Mesenchymal stem cell (in vitro differentiated cells and primary cell): Measurements from ENCODE around the gene GNS.

Experiments
- DNase-seq: peaks from one replicate; pipeline ENCODE4 v3.0.0-alpha.2; 2013
- H2AFZ ChIP-seq: one replicate; pipeline ENCODE4 v1.6.1; 2013; ENCODE audit warnings: low read depth, mild to moderate bottlenecking, control low read depth, inconsistent platforms, low read length, moderate library complexity
- H2AK5ac ChIP-seq: 2 replicates; pipeline ENCODE4 v1.6.1; 2013; ENCODE audit warnings: low read length, moderate library complexity, mild to moderate bottlenecking, inconsistent platforms; ENCODE audit not compliant: severe bottlenecking
- H2BK120ac ChIP-seq: one replicate; pipeline ENCODE4 v1.6.1; 2013; ENCODE audit warnings: low read depth, mild to moderate bottlenecking, inconsistent platforms, low read length, moderate library complexity
- H2BK12ac ChIP-seq, 2 experiments: one replicate each; pipeline ENCODE4 v1.6.1; 2013; ENCODE audit warnings: inconsistent platforms in 2 of 2, low read length in 2 of 2, mild to moderate bottlenecking in 2 of 2, moderate library complexity in 2 of 2, control low read depth in 1 of 2
- H2BK15ac ChIP-seq: one replicate; pipeline ENCODE4 v1.6.1; 2013; ENCODE audit warnings: mild to moderate bottlenecking, low read depth, inconsistent platforms; ENCODE audit not compliant: poor library complexity, severe bottlenecking
- H2BK5ac ChIP-seq: 2 replicates; pipeline ENCODE4 v1.6.1; 2013; ENCODE audit warnings: low read depth, mild to moderate bottlenecking, low read length, control low read depth, inconsistent platforms; ENCODE audit not compliant: poor library complexity, severe bottlenecking
- H3K14ac ChIP-seq, 2 experiments: one replicate each; pipeline ENCODE4 v1.6.1; 2013; ENCODE audit warnings: inconsistent platforms in 2 of 2, low read length in 2 of 2, control low read depth in 1 of 2, mild to moderate bottlenecking in 1 of 2, moderate library complexity in 1 of 2
- H3K18ac ChIP-seq, 2 experiments: one replicate each; pipeline ENCODE4 v1.6.1; 2013; ENCODE audit warnings: inconsistent platforms in 2 of 2, low read length in 2 of 2, control low read depth in 1 of 2, low read depth in 1 of 2, mild to moderate bottlenecking in 1 of 2
- H3K23ac ChIP-seq, 2 experiments: one replicate each; pipeline ENCODE4 v1.6.1; 2013; ENCODE audit warnings: inconsistent platforms in 2 of 2, low read length in 2 of 2, mild to moderate bottlenecking in 2 of 2, moderate library complexity in 2 of 2, control low read depth in 1 of 2
- H3K27ac ChIP-seq: 2 replicates; pipeline ENCODE4 v1.5.1; 2013; ENCODE audit warnings: mild to moderate bottlenecking, moderate library complexity, low read length, control low read depth, inconsistent platforms; ENCODE audit not compliant: poor library complexity, severe bottlenecking
- H3K27me3 ChIP-seq, 2 experiments: 2 replicates each; pipeline versions ENCODE4 v1.6.1 to v1.7.0; 2013; ENCODE audit warnings: low read length in 2 of 2, mild to moderate bottlenecking in 2 of 2, moderate library complexity in 2 of 2, control low read depth in 1 of 2, inconsistent platforms in 1 of 2; ENCODE audit not compliant: control insufficient read depth in 1 of 2, insufficient read depth in 1 of 2
- H3K36me3 ChIP-seq, 2 experiments: 2 replicates each; pipeline versions ENCODE4 v1.6.1 to v1.7.0; 2013; ENCODE audit warnings: low read length in 2 of 2, control low read depth in 1 of 2, inconsistent platforms in 1 of 2, low read depth in 1 of 2, mild to moderate bottlenecking in 1 of 2; ENCODE audit not compliant: insufficient read depth in 2 of 2, control insufficient read depth in 1 of 2
- H3K4ac ChIP-seq, 2 experiments: one replicate each; pipeline ENCODE4 v1.6.1; 2013; ENCODE audit warnings: inconsistent platforms in 2 of 2, low read length in 2 of 2, mild to moderate bottlenecking in 2 of 2, moderate library complexity in 2 of 2, control low read depth in 1 of 2, low read depth in 1 of 2
- H3K4me1 ChIP-seq: 2 replicates; pipeline ENCODE4 v1.6.1; 2013; ENCODE audit warnings: low read depth, low read length, control low read depth; ENCODE audit not compliant: control insufficient read depth, insufficient read depth
- H3K4me2 ChIP-seq: 2 replicates; pipeline ENCODE4 v1.6.1; 2013; ENCODE audit warnings: low read length, mild to moderate bottlenecking, inconsistent platforms; ENCODE audit not compliant: poor library complexity, severe bottlenecking
- H3K4me3 ChIP-seq, 2 experiments: 2 replicates each; pipeline versions ENCODE4 v1.5.1 to v1.7.0; 2013; ENCODE audit warnings: low read length in 2 of 2, mild to moderate bottlenecking in 2 of 2, control low read depth in 1 of 2, low read depth in 1 of 2; ENCODE audit not compliant: insufficient read depth in 1 of 2
- H3K79me1 ChIP-seq: replicated peaks from 2 replicates; pipeline ENCODE4 v1.6.1; 2013; ENCODE audit warnings: mild to moderate bottlenecking, control low read depth, low read length, inconsistent platforms; ENCODE audit not compliant: poor library complexity, severe bottlenecking
- H3K9ac ChIP-seq: 2 replicates; pipeline ENCODE4 v1.7.0; 2013; ENCODE audit warnings: mild to moderate bottlenecking, low read length, moderate library complexity
- H3K9me3 ChIP-seq: 2 replicates; pipeline ENCODE4 v1.7.0; 2013; ENCODE audit warnings: mild to moderate bottlenecking, low read length; ENCODE audit not compliant: control insufficient read depth
- H4K8ac ChIP-seq: one replicate; pipeline ENCODE4 v1.6.1; 2013; ENCODE audit warnings: inconsistent platforms, mild to moderate bottlenecking, low read length, moderate library complexity
- H4K91ac ChIP-seq: one replicate; pipeline ENCODE4 v1.6.1; 2013; ENCODE audit warnings: mild to moderate bottlenecking, low read length, inconsistent platforms
- WGBS: methylation state at CpG from one replicate; pipeline ENCODE4 v1.1.7; 2013; ENCODE audit warnings: mixed read lengths; 5-methylcytosine and 5-hydroxymethylcytosine counted together

The GNS gene

DNA sequence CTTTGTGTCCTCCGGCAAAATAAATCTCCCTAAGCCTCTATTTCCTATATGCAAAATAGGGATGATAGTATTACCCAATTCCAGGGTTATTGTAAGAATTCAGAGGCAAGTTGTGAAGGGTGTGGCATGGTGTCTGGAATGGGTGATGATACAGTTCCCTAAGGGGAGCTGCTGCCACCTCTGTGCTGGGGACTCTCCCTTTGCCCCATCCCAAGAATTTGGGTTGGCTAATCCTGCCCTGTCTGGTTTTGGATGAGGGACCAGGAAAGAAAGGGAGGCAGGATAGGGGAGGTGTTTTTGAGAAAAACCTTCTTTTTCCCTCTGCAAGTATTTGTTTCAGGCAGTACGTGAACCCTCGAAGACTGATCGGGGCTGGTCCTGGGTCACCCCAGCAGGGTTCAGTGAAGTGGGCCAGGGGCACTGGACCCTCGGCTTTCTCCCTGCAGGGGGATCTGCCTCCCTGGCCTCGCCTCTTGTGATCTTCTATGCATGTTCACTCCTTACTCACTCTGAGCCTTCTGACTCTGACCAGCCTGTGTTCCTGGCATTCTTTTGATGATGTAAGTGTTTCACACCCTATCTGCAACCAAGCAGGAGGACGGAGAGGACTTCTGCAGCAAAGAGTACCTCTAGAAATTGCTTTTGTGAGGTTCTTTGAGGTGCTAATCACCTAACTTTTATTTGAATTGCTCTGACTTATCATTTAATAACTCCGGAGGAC is 88.1 kb downstream of the GNS start:
- Histone ChIP-seq H3K4me3 (no peak overlapping the region), H2BK12ac (peak overlapping the region; percentile 61 to 79), H3K27ac (no peak overlapping the region), H3K4me1 (peaks cover 23% of the 10 kb centered on the region), H3K27me3 (no peaks in the 10 kb centered on the region), H3K9ac (no peak overlapping the region), H2BK15ac (peak overlapping the region; percentile 3), H4K91ac (no peak overlapping the region), H3K9me3 (no peaks in the 10 kb centered on the region), H4K8ac (peak overlapping the region; percentile 66), H2BK5ac (no peak overlapping the region), H2AFZ (no peak overlapping the region), H3K79me1 (peaks cover 39% of the 10 kb centered on the region), H3K36me3 (no peaks in the 10 kb centered on the region), H3K4me2 (peak overlapping the region; percentile 42), H3K14ac (no peak overlapping the region), H2AK5ac (peak overlapping the region; percentile 71), H3K23ac (no peak overlapping the region), H2BK120ac (peak overlapping the region; percentile 45), H3K18ac (peak overlapping the region; percentile 61 to 86), H3K4ac (peak overlapping the region in 1 of 2 experiments; percentile 53)
- whole genome bisulfite sequencing, result 72% methylated on average over 6 of the region's 8 CpGs
- DNase-seq, result peak; percentile 74

GRCh38 chr12:64670019-64670418 is 89.2 kb downstream of the GNS start:
- H4K91ac ChIP-seq, result no peak overlapping the region
- no peak for DNase-seq
- H2BK15ac ChIP-seq, result no peak overlapping the region
- H3K18ac ChIP-seq, result peak overlapping the region in 1 of 2 experiments; percentile 77
- H3K4me2 ChIP-seq, result no peak overlapping the region
- no peak overlapping the region for H3K23ac ChIP-seq
- H3K27me3 ChIP-seq, result no peaks in the 10 kb centered on the region
- H3K4me3 ChIP-seq, result no peak overlapping the region
- H3K27ac ChIP-seq, result peak overlapping the region; percentile 15
- H2BK120ac ChIP-seq, result no peak overlapping the region
- no peak overlapping the region for H3K14ac ChIP-seq
- peaks cover 34% of the 10 kb centered on the region for H3K79me1 ChIP-seq
- H3K9ac ChIP-seq, result no peak overlapping the region
- 66% methylated on average over 4 of the region's 4 CpGs for WGBS
- no peak overlapping the region for H4K8ac ChIP-seq
- H3K4ac ChIP-seq, result no peak overlapping the region
- H3K36me3 ChIP-seq, result no peaks in the 10 kb centered on the region
- no peak overlapping the region for H2AK5ac ChIP-seq
- H3K4me1 ChIP-seq, result peaks cover 20% of the 10 kb centered on the region
- no peaks in the 10 kb centered on the region for H3K9me3 ChIP-seq
- H2AFZ ChIP-seq, result no peak overlapping the region
- peak overlapping the region in 1 of 2 experiments; percentile 29 for H2BK12ac ChIP-seq
- H2BK5ac ChIP-seq, result no peak overlapping the region

DNA sequence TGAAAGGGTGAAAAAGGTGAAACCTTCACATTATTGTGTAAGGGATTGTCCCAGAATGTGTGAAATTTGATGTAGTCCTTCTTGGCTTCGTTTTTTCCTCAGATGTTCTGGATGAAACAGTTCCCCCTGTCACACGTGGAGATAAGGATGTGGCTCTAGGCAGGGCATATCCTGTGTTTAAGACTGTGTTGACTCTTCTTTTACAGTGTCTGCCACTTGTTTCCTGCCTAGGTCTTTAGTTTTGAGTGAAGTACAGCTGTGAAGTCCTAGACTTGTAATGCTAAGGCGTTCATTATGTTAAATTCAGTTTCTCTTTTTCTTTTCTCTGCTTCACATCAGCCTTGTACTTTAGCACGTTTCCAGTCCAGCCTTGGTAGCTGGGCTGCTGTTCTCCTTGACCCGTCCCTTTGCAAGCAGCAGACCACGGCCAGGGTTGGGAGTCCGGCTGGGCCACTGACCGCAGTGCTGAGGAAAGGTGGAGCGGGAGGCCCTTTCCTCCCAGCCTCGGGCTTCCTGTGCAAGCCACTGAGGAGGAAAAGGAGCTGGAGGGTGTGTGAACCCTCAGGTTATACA is 89.8 kb downstream of the GNS start:
- peaks cover 31% of the 10 kb centered on the region for H3K79me1 ChIP-seq
- H2AFZ ChIP-seq, result peak overlapping the region; percentile 39
- H3K9ac ChIP-seq, result no peak overlapping the region
- no peak overlapping the region for H2BK15ac ChIP-seq
- H4K91ac ChIP-seq, result no peak overlapping the region
- no peak overlapping the region for H3K4me3 ChIP-seq
- no peak overlapping the region for H2BK5ac ChIP-seq
- 33% methylated on average over 9 of the region's 10 CpGs for WGBS
- peak overlapping the region; percentile 31 for H4K8ac ChIP-seq
- H3K9me3 ChIP-seq, result no peaks in the 10 kb centered on the region
- peak overlapping the region in 1 of 2 experiments; percentile 63 for H3K23ac ChIP-seq
- no peaks in the 10 kb centered on the region for H3K27me3 ChIP-seq
- H3K14ac ChIP-seq, result peak overlapping the region in 1 of 2 experiments; percentile 65
- no peak overlapping the region for H2BK120ac ChIP-seq
- H2AK5ac ChIP-seq, result no peak overlapping the region
- H2BK12ac ChIP-seq, result peak overlapping the region; percentile 46 to 53
- H3K4me2 ChIP-seq, result no peak overlapping the region
- peak overlapping the region in 1 of 2 experiments; percentile 71 for H3K4ac ChIP-seq
- peak overlapping the region; percentile 12 to 46 for H3K18ac ChIP-seq
- H3K4me1 ChIP-seq, result peaks cover 18% of the 10 kb centered on the region
- H3K27ac ChIP-seq, result peak overlapping the region; percentile 40
- H3K36me3 ChIP-seq, result no peaks in the 10 kb centered on the region
- DNase-seq, result peak; percentile 76

GRCh38 chr12:64667793-64668192 is 91.4 kb downstream of the GNS start:
- H3K27ac ChIP-seq, result no peak overlapping the region
- 95% methylated on average over 2 of the region's 2 CpGs for WGBS

More at GRCh38 chr12:64667793-64668192, 91.4 kb downstream of the GNS start:
- no peak overlapping the region for H2BK15ac ChIP-seq
- no peak overlapping the region for H3K4me3 ChIP-seq
- H3K27me3 ChIP-seq, result no peaks in the 10 kb centered on the region
- H2BK5ac ChIP-seq, result no peak overlapping the region
- no peaks in the 10 kb centered on the region for H3K36me3 ChIP-seq
- H4K91ac ChIP-seq, result no peak overlapping the region
- no peaks in the 10 kb centered on the region for H3K9me3 ChIP-seq
- no peak overlapping the region for H3K23ac ChIP-seq
- H3K4ac ChIP-seq, result peak overlapping the region in 1 of 2 experiments; percentile 61
- no peak overlapping the region for H3K4me2 ChIP-seq
- H2BK120ac ChIP-seq, result no peak overlapping the region
- no peak overlapping the region for H4K8ac ChIP-seq
- H2AFZ ChIP-seq, result no peak overlapping the region
- no peak overlapping the region for H3K9ac ChIP-seq
- H2AK5ac ChIP-seq, result no peak overlapping the region
- DNase-seq, result no peak
- peak overlapping the region in 1 of 2 experiments; percentile 18 for H3K18ac ChIP-seq
- H3K4me1 ChIP-seq, result peaks cover 17% of the 10 kb centered on the region
- peaks cover 27% of the 10 kb centered on the region for H3K79me1 ChIP-seq
- H3K14ac ChIP-seq, result no peak overlapping the region
- H2BK12ac ChIP-seq, result peak overlapping the region in 1 of 2 experiments; percentile 38
